Measurements from ENCODE around the gene SLCO3A1.

SLCO3A1 gene

GRCh38 chr15:91966194-91966552 lies 112.7 kb downstream of the SLCO3A1 start:
- no peak for DNase-seq (ENCODE audit: low read depth, low spot score)

DNA sequence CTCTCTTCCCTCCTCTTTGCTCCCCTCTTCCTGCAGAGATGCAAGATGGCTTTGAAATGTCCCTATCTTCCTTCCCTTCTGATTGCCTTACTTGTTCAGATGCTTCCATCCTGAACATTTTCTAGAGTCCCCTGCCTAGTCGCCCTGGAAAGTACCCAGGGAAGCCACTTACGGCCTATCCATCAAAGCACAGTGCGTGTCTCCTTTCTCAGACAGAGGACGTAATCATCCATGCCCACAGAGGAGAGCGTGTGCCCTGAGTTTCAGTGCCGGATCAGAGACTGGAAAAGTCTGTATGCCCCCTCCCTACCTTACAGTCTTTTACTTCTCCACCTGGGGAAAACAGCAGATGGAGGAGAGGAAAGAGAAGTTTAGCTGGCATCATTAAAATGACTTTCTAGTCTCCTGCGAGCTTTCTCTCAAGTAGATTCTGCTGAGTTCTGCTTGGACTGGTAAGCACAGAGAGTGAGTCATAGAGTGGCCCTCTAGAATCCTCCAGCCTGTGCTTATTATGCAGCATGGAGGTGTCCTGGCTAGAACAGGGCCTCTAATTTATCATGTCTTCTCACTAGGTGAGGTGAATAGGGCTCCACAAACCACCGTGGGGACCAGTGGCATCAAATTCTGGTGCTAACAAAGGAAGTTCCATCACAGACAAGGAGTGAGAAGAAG lies 114.6 kb downstream of the SLCO3A1 start:
- no peak for DNase-seq (ENCODE audit: low read depth, low spot score)

DNA sequence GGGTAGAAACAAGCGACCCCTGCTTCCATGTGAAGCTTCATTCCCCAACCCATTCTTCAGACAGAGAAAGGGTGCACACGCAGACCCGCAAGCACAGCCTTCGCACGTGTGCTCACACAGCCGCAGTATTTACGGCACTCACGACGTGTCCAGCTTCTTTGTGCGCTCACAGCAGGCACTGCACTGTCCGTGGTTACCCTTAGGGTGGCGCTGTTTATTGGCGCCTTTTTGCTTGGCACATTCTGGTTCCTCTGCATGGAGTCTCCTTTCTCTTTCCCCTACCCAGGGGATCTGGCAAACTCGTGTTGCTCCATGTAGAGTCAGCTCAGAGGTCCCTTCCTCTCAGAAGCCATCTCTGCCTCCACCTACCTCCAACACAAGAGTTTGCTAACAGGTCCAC lies 115.1 kb downstream of the SLCO3A1 start:
- no peak for DNase-seq (ENCODE audit: low read depth, low spot score)

- no peak for DNase-seq (ENCODE audit: low read depth, low spot score)
Measured at GRCh38 chr15:91970142-91970541, 116.6 kb downstream of the SLCO3A1 start.

DNA sequence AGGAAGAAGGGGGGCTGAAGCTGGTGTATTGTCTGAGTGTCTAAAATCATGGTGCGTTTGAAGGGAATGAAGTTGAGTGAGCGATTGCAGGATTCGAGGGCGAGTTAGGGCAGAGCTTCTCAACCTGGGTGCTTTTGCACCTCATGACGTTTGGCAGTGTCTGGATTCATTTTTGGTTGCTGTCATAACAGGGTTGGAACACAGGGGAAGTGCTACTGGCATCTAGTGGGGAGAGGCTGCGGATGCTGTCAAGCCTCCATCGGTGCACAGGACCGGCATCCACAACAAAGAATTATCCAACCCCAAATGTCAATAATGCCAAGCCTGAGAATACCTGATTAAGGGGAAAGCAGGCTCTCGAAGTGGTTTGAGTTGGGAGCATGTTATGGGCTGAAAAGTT lies 120.0 kb downstream of the SLCO3A1 start:
- DNase-seq (ENCODE audit: low read depth, low spot score) = no peak

DNA sequence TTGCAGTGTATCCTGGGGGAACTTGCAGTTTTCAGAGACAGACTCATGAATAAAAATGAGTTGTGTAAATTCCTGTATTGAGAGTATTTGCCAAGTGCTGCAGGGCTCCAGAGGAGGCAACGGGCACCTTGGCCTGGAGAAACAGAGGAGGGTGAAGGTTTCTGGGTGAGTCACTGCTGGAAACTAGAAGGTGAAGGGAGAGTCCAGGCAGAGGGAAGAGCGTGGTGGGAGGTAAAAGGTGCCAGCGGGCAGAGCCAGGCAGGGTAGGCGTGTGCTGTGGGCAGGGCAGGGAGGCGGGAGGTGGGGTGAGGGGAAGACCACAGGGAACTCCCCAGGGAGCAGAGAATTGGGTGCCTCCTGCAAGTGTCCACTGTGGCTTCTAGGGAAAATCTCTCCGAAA lies 120.8 kb downstream of the SLCO3A1 start:
- no peak for DNase-seq (ENCODE audit: low read depth, low spot score)

- DNase-seq (ENCODE audit: low read depth, low spot score) = no peak
Measured at GRCh38 chr15:91975241-91975978, 121.9 kb downstream of the SLCO3A1 start.

GRCh38 chr15:91976966-91977365 lies 123.5 kb downstream of the SLCO3A1 start:
- no peak for DNase-seq (ENCODE audit: low read depth, low spot score)

DNA sequence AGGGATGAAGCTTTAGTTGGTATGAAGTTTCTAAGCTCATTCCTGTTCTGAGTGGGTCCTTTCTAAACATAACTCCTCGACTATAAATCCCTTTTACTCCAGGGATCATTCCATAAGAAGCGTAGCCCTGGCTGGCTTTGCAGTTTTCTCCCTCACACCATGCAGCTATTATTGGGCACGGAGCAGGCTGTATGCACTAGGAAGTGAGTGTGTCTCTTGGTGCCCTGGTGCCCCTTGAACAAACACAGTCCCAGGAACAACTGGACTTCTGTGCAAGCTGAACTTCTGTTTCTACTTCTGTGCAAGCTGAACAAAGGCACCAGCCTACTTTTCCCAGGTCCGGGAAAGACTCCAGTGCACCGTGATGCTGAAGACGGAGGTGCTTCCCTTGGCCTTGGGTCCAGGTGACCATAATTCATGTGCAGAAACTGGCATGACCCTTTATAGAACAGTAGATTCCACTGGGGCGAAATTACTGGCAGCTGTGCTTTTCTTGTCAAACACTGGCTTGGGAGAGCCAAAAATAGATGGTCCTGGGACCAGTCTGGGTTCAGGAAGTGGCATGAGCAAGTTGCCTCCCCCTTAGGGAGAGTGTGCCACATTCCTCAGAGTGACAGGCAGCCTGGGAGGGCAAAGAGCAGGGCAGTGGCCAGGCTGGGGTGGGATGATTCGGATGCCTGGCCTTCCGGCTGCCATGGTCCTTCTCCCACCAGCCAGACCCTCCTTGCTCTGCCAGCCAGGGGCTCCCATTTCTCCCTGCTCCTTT lies 127.2 kb downstream of the SLCO3A1 start:
- no peak for DNase-seq (ENCODE audit: low read depth, low spot score)

GRCh38 chr15:91981821-91982800 lies 128.6 kb downstream of the SLCO3A1 start:
- DNase-seq (ENCODE audit: low read depth, low spot score) = no peak

DNA sequence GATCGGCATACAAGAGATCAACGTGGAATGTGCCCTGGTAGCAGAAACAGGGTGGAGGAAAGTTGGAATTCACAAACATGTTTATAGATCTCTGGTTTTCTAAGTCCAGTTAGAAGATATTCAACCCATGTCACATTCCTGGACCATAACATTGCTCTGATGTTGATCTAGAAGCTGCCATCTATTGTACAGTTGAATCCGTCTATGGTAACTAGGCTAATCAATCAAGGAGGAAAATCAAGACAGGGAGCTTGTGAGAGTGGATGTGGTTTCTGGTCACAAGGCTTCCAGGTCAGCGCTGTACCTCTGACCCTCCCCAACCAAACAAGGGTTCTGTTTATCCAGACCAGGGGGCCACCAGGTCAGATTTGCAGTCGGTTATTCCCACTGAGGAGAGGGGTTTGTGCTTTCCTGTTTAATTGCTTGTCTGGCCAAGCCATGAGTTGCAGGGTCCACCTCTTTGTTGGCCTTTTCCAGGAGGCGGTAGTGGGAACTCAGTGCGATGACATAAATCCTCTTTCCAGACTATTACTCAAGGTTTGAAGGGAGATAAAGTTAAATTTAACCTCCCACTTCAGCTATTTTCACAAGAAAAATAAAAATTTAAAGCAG lies 130.3 kb downstream of the SLCO3A1 start:
- DNase-seq (ENCODE audit: low read depth, low spot score) = no peak

DNA sequence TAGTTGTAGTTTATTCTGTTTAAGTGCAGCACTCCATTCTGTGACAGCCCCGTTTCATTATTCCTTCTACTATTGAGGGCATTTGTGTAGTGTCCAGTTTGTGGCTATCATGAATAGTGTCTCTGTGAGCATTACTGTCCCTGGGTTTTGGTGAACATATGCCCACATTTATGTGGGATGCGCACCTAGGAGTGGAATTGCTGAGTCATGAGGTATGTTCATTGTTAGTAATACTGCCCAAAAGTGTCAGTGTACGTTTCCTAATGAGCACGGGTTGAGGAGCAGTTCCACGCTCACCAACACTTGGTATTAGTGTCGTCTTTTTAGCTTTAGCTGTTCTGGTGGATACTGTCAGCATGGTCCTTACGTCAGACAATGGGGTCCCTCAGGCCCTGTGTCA lies 131.8 kb downstream of the SLCO3A1 start:
- no peak for DNase-seq (ENCODE audit: low read depth, low spot score)

DNA sequence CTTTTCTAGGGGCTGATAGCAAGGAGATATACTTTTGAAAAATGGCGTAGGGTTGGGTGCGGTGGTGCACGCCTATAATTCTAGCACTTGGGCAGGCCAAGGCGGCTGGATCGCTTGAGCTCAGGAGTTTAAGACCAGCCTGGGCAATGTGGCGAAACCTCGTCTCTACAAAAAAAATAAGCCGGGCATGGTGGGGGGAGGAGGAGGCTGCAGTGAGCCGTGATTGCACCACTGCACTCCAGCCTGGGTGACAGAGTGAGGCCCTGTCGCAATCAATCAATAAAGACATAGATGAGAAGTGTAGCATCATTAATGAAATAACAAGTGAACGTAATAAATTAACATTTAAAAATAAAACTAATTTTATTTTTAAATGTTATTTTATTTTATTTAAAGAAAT lies 134.6 kb downstream of the SLCO3A1 start:
- no peak for DNase-seq (ENCODE audit: low read depth, low spot score)

- DNase-seq (ENCODE audit: low read depth, low spot score) = no peak
Measured at GRCh38 chr15:91988655-91989054, 135.1 kb downstream of the SLCO3A1 start.

- no peak for DNase-seq (ENCODE audit: low read depth, low spot score)
Measured at GRCh38 chr15:91989821-91990220, 136.3 kb downstream of the SLCO3A1 start.

DNA sequence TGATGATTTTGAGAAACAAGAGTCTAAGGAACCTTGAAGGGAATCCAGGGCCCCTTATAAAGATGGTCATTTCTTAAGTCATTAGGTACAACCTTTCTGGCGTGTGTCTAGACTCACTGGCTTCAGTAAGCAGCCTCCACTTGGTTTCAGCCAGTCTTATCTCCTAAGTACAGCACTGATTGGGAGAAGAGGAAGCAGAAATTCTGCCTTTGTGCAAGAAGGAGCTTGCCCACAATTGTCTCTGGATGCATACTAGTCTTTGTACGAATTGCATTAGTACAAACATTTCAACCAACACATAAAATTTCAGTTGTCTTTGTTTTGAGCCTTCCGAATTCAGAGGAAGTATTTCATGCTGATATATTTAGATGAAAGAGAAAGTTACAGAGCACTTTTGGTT lies 139.4 kb downstream of the SLCO3A1 start:
- DNase-seq (ENCODE audit: low read depth, low spot score) = no peak

- DNase-seq (ENCODE audit: low read depth, low spot score) = no peak
Measured at GRCh38 chr15:91995146-91995545, 141.6 kb downstream of the SLCO3A1 start.

- no peak for DNase-seq (ENCODE audit: low read depth, low spot score)
Measured at GRCh38 chr15:91997163-91997562, 143.7 kb downstream of the SLCO3A1 start.

- no peak for DNase-seq (ENCODE audit: low read depth, low spot score)
Measured at GRCh38 chr15:92000709-92001108, 147.2 kb downstream of the SLCO3A1 start.

DNA sequence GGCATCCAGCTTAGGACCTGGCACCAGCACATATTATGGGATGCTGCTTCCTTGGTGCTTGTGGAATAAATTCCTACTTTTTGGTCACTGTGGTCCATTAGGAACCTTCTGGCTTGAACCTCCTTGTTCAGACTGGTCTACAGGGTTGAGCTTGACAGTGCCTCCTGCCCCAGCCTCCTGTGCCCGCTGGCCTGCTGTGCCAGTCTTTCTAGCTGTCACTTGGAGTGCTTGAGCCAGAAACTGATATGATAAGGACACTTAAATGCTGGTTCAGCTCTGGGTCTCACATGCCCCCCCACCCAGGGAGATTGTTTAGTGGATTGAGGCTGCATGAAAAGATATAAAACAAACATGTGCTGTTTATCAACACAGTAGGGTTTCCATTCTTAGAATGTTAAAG lies 147.8 kb downstream of the SLCO3A1 start:
- DNase-seq (ENCODE audit: low read depth, low spot score) = no peak

GRCh38 chr15:92002666-92003065 lies 149.2 kb downstream of the SLCO3A1 start:
- no peak for DNase-seq (ENCODE audit: low read depth, low spot score)
